Mucosa of rectum (tissue), 2 donors: ENCODE data around the gene HS3ST6.
"Not testable (repeated sequence)": the region's sequence is repeated elsewhere in the genome, so short reads cannot be mapped to it uniquely, and the experiment has no call there.

Experiments used
- H3K27ac ChIP-seq, 2 donors: one replicate each; pipeline ENCODE4 v1.7.0; 2013; ENCODE audit warnings: inconsistent platforms in 2 of 2, low read depth in 2 of 2, low read length in 2 of 2
- H3K27me3 ChIP-seq, 2 donors: one replicate each; pipeline ENCODE4 v1.7.0; 2013; ENCODE audit warnings: low read length in 2 of 2; ENCODE audit not compliant: control insufficient read depth in 2 of 2, insufficient read depth in 2 of 2
- H3K36me3 ChIP-seq, 2 donors: one replicate each; pipeline ENCODE4 v1.7.0; 2013; ENCODE audit warnings: low read length in 2 of 2; ENCODE audit not compliant: control insufficient read depth in 2 of 2, insufficient read depth in 2 of 2
- H3K4me1 ChIP-seq, 2 donors: one replicate each; pipeline ENCODE4 v1.7.0; 2013; ENCODE audit warnings: low read length in 2 of 2, mild to moderate bottlenecking in 1 of 2; ENCODE audit not compliant: control insufficient read depth in 2 of 2, insufficient read depth in 2 of 2
- H3K4me3 ChIP-seq, 2 donors: one replicate each; pipeline ENCODE4 v1.7.0; 2013; ENCODE audit warnings: low read length in 2 of 2
- H3K9ac ChIP-seq, 2 donors: one replicate each; pipeline ENCODE4 v1.7.0; 2013; ENCODE audit warnings: low read length in 2 of 2, low read depth in 1 of 2, mild to moderate bottlenecking in 1 of 2
- H3K9me3 ChIP-seq, 2 donors: one replicate each; pipeline ENCODE4 v1.7.0; 2013; ENCODE audit warnings: low read length in 2 of 2; ENCODE audit not compliant: control insufficient read depth in 2 of 2
- donor health status: healthy.
- donor health status: Normal muscosa, but diverticular disease.

The HS3ST6 gene

GRCh38 chr16:1895949-1896675 lies 22.1 kb downstream of the HS3ST6 start:
- Histone ChIP-seq H3K27me3 (no peaks in the 10 kb centered on the region), H3K27ac (peak overlapping the region in 1 of 2 donors; percentile 38), H3K9me3 (no peaks in the 10 kb centered on the region)

GRCh38 chr16:1895068-1895467 lies 23.1 kb downstream of the HS3ST6 start:
- H3K4me3 ChIP-seq = no peak overlapping the region
- H3K27ac ChIP-seq = peak overlapping the region; percentile 77 to 84
- no peaks in the 10 kb centered on the region for H3K9me3 ChIP-seq
- no peak overlapping the region for H3K9ac ChIP-seq
- H3K4me1 ChIP-seq = peaks cover 16 to 25% of the 10 kb centered on the region in 2 donors
- no peaks in the 10 kb centered on the region for H3K36me3 ChIP-seq
- H3K27me3 ChIP-seq = no peaks in the 10 kb centered on the region

More at GRCh38 chr16:1895949-1896675, 22.1 kb downstream of the HS3ST6 start:
- Histone ChIP-seq H3K4me3 (no peak overlapping the region), H3K36me3 (no peaks in the 10 kb centered on the region), H3K9ac (no peak overlapping the region), H3K4me1 (peaks cover 21 to 32% of the 10 kb centered on the region in 2 donors)

- H3K27ac ChIP-seq = no peak overlapping the region
- no peak overlapping the region for H3K9ac ChIP-seq
- H3K36me3 ChIP-seq = no peaks in the 10 kb centered on the region
- no peaks in the 10 kb centered on the region for H3K9me3 ChIP-seq
- no peaks in the 10 kb centered on the region for H3K27me3 ChIP-seq
- peaks cover 14 to 15% of the 10 kb centered on the region in 2 donors for H3K4me1 ChIP-seq
- H3K4me3 ChIP-seq = no peak overlapping the region
Measured at GRCh38 chr16:1890708-1891050, 27.5 kb downstream of the HS3ST6 start.

- no peaks in the 10 kb centered on the region for H3K36me3 ChIP-seq
- no peaks in the 10 kb centered on the region for H3K9me3 ChIP-seq
- peaks cover 12 to 13% of the 10 kb centered on the region in 2 donors for H3K4me1 ChIP-seq
- no peak overlapping the region for H3K9ac ChIP-seq
- no peak overlapping the region for H3K27ac ChIP-seq
- no peak overlapping the region for H3K4me3 ChIP-seq
- no peaks in the 10 kb centered on the region for H3K27me3 ChIP-seq
Measured at GRCh38 chr16:1890024-1890707, 28.0 kb downstream of the HS3ST6 start.

GRCh38 chr16:1887711-1888354 lies 30.4 kb downstream of the HS3ST6 start:
- Histone ChIP-seq H3K27me3 (no peaks in the 10 kb centered on the region), H3K36me3 (no peaks in the 10 kb centered on the region), H3K4me3 (no peak overlapping the region)

GRCh38 chr16:1884889-1885288 lies 33.3 kb downstream of the HS3ST6 start:
- H3K27ac ChIP-seq = no peak overlapping the region
- no peak overlapping the region for H3K4me3 ChIP-seq
- no peaks in the 10 kb centered on the region for H3K4me1 ChIP-seq
- H3K27me3 ChIP-seq = no peaks in the 10 kb centered on the region
- H3K9ac ChIP-seq = no peak overlapping the region
- H3K9me3 ChIP-seq = no peaks in the 10 kb centered on the region
- H3K36me3 ChIP-seq = no peaks in the 10 kb centered on the region

More at GRCh38 chr16:1887711-1888354, 30.4 kb downstream of the HS3ST6 start:
- no peak overlapping the region for H3K27ac ChIP-seq
- no peaks in the 10 kb centered on the region for H3K9me3 ChIP-seq
- H3K9ac ChIP-seq = no peak overlapping the region
- H3K4me1 ChIP-seq = peaks cover under 1 to 3% of the 10 kb centered on the region in 2 donors

GRCh38 chr16:1884155-1884760 lies 34.0 kb downstream of the HS3ST6 start:
- no peaks in the 10 kb centered on the region for H3K9me3 ChIP-seq
- H3K9ac ChIP-seq = no peak overlapping the region
- H3K27ac ChIP-seq = no peak overlapping the region
- H3K36me3 ChIP-seq = no peaks in the 10 kb centered on the region
- no peak overlapping the region for H3K4me3 ChIP-seq
- no peaks in the 10 kb centered on the region for H3K4me1 ChIP-seq
- no peaks in the 10 kb centered on the region for H3K27me3 ChIP-seq

- not testable (repeated sequence) for H3K27ac ChIP-seq, H3K9ac ChIP-seq, H3K4me3 ChIP-seq, H3K27me3 ChIP-seq, H3K36me3 ChIP-seq, H3K9me3 ChIP-seq
- peaks cover 6 to 13% of the 10 kb centered on the region in 2 donors for H3K4me1 ChIP-seq
Measured at GRCh38 chr16:1881172-1881571, 37.0 kb downstream of the HS3ST6 start.

GRCh38 chr16:1879477-1879876 lies 38.7 kb downstream of the HS3ST6 start:
- Histone ChIP-seq H3K9me3 (no peaks in the 10 kb centered on the region), H3K36me3 (no peaks in the 10 kb centered on the region), H3K4me1 (peaks cover 6 to 13% of the 10 kb centered on the region in 2 donors), H3K4me3 (no peak overlapping the region), H3K27ac (no peak overlapping the region), H3K27me3 (peaks cover 0 to 4% of the 10 kb centered on the region in 2 donors), H3K9ac (no peak overlapping the region)

- Histone ChIP-seq H3K27ac (no peak overlapping the region), H3K27me3 (peaks cover 0 to 4% of the 10 kb centered on the region in 2 donors), H3K9me3 (no peaks in the 10 kb centered on the region), H3K36me3 (no peaks in the 10 kb centered on the region), H3K9ac (no peak overlapping the region), H3K4me3 (no peak overlapping the region), H3K4me1 (peaks cover 6 to 13% of the 10 kb centered on the region in 2 donors)
Measured at GRCh38 chr16:1878256-1878655, 40.0 kb downstream of the HS3ST6 start.
